Testis (tissue), 3 donors: Measurements from ENCODE around the gene OTOF. TPM values are rescaled to one million over a fixed set of nuclear protein-coding genes. Genes with fewer than 3 reads are reported as not detected.
A peak's percentile ranks its signal among the peaks of the same experiment; 100 is the strongest.

Source experiments
- DNase-seq: peaks from one replicate; pipeline ENCODE4 v3.0.0-alpha.2; 2019
- H3K27ac ChIP-seq, 2 donors: fragments of 200-600 bp; sonication (generic); one replicate each; pipeline ENCODE4 v1.5.1; 2019
- H3K27me3 ChIP-seq: fragments of 200-600 bp; sonication (generic); one replicate; pipeline ENCODE4 v1.5.1; 2019
- H3K36me3 ChIP-seq: fragments of 200-600 bp; sonication (generic); one replicate; pipeline ENCODE4 v1.5.1; 2017; ENCODE audit warnings: low read depth; ENCODE audit errors: missing control alignments
- H3K4me1 ChIP-seq: fragments of 200-600 bp; sonication (generic); one replicate; pipeline ENCODE4 v1.5.1; 2019
- H3K4me3 ChIP-seq, 2 donors: fragments of 200-600 bp; sonication (generic); one replicate each; pipeline ENCODE4 v1.5.1; 2017 to 2019
- H3K9me3 ChIP-seq: fragments of 200-600 bp; sonication (generic); one replicate; pipeline ENCODE4 v1.5.1; 2017
- POLR2A ChIP-seq: fragments of 450-650 bp; IDR thresholded peaks from one replicate; pipeline ENCODE4 v1.6.1; 2017; ENCODE audit warnings: antibody characterized with exemption, mild to moderate bottlenecking, moderate library complexity
- WGBS, 2 donors: methylation state at CpG; one replicate each; pipeline ENCODE4 v1.1.5; 2018; 5-methylcytosine and 5-hydroxymethylcytosine counted together
- intact Hi-C: fragments of 100-400 bp; cut with DNase I; formaldehyde crosslinking; loops from one replicate; pipeline ENCODE4 v1.15.1; 2023; ENCODE audit warnings: low total_unique reads
- polyA plus RNA-seq: library from polyadenylated mRNA; stranded (reverse); fragments of 350-450 nt; fragmentation: Illumina TruSeq; extraction: RNeasy Lipid Tissue Mini Kit (QIAGEN cat#74804); gene quantifications from one replicate; pipeline ENCODE4 v1.2.3, GENCODE V29; 2014; ENCODE audit warnings: low read depth, low replicate concordance; ENCODE audit not compliant: insufficient read depth
- total RNA-seq, 2 donors: library from RNA; depleted of rRNA; stranded (reverse); fragments of >200 nt; gene quantifications; one replicate each; pipeline ENCODE4 v1.2.3, GENCODE V29; 2016
- TF ChIP-seq, protein P1 (sequence below), 3 experiments: fragments of 450-650 bp in 2 of 3; fragments of 200-600 bp in 1 of 3; sonication (generic) in 1 of 3; IDR thresholded peaks; one replicate each; pipeline ENCODE4 v1.5.1; 2016 to 2019; ENCODE audit warnings: antibody characterized with exemption in 3 of 3, mild to moderate bottlenecking in 2 of 3, moderate library complexity in 1 of 3

Gene OTOF
- total and polyA plus RNA-seq, 3 donors from 2014 or later = 1.6 to 2.2 (median 1.7) TPM

GRCh38 chr2:26483957-26484565 is 6.1 kb upstream of the OTOF start:
- DNase-seq = peak; percentile 56

DNA sequence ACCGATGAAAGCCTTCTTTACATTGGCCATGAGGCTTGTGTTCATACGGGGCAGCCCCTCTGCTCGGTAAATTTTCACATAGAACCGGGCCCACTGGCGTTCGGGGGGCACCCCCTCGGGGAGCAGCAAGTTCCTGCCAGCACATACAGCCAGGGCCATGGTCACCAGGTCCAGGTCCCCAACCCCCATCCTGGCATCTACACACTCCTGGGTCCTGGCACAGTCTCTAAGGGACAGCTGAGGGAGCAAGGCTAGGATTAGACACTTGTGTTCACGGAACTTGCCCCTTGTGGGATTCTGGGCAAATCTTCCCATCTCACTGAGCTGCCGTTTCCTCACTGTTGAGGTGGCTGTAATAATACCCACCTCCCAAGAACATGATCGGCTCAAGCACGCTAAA is 5.6 kb upstream of the OTOF start:
- 34 to 50% methylated on average over 11 of the region's 11 CpGs for WGBS, 2 donors
- Histone ChIP-seq H3K27me3 (no peaks in the 10 kb centered on the region), H3K9me3 (no peaks in the 10 kb centered on the region), H3K36me3 (no peaks in the 10 kb centered on the region), H3K27ac (no peak overlapping the region), H3K4me3 (no peak overlapping the region), H3K4me1 (peaks cover 12% of the 10 kb centered on the region)
- intact Hi-C loops = no loop called here
- DNase-seq = no peak
- TF ChIP-seq POLR2A = no peak
- TF ChIP-seq, protein P1, sequence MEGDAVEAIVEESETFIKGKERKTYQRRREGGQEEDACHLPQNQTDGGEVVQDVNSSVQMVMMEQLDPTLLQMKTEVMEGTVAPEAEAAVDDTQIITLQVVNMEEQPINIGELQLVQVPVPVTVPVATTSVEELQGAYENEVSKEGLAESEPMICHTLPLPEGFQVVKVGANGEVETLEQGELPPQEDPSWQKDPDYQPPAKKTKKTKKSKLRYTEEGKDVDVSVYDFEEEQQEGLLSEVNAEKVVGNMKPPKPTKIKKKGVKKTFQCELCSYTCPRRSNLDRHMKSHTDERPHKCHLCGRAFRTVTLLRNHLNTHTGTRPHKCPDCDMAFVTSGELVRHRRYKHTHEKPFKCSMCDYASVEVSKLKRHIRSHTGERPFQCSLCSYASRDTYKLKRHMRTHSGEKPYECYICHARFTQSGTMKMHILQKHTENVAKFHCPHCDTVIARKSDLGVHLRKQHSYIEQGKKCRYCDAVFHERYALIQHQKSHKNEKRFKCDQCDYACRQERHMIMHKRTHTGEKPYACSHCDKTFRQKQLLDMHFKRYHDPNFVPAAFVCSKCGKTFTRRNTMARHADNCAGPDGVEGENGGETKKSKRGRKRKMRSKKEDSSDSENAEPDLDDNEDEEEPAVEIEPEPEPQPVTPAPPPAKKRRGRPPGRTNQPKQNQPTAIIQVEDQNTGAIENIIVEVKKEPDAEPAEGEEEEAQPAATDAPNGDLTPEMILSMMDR (IDR thresholded peaks at IDR 0.05) = no peak

More at GRCh38 chr2:26483957-26484565, 6.1 kb upstream of the OTOF start:
- H3K27ac ChIP-seq = no peak overlapping the region
- TF ChIP-seq, protein P1 (IDR thresholded peaks at IDR 0.05) = no peak
- no peak for TF ChIP-seq POLR2A
- H3K9me3 ChIP-seq = no peaks in the 10 kb centered on the region
- H3K4me1 ChIP-seq = peaks cover 12% of the 10 kb centered on the region
- no peaks in the 10 kb centered on the region for H3K36me3 ChIP-seq
- no peaks in the 10 kb centered on the region for H3K27me3 ChIP-seq
- 28 to 61% methylated on average over 3 to 13 of the region's 13 CpGs for WGBS, 2 donors
- intact Hi-C loops = no loop called here
- H3K4me3 ChIP-seq = no peak overlapping the region

DNA sequence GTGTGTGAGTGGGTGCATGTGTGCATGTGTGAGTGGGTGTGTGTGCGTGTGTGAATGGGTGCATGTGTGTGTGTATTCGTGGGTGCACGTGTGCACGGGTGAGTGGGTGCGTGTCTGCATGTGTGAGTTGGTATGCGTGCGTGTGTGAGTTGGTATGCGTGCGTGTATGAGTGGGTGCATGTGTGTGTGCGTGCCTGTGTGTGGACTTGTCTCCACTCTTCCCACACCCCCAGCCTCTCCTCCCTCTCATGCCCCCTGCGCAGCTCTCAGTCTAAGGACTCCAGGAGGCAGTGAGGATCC is 5.1 kb upstream of the OTOF start:
- Histone ChIP-seq H3K27ac (no peak overlapping the region), H3K9me3 (no peaks in the 10 kb centered on the region), H3K4me1 (peaks cover 12% of the 10 kb centered on the region), H3K4me3 (no peak overlapping the region), H3K27me3 (no peaks in the 10 kb centered on the region), H3K36me3 (no peaks in the 10 kb centered on the region)
- DNase-seq = no peak
- WGBS, 2 donors = 86 to 88% methylated on average over 11 of the region's 11 CpGs
- TF ChIP-seq POLR2A = no peak
- TF ChIP-seq, protein P1 (IDR thresholded peaks at IDR 0.05) = no peak
- intact Hi-C loops = no loop called here

- H3K27ac ChIP-seq = no peak overlapping the region
- H3K36me3 ChIP-seq = no peaks in the 10 kb centered on the region
- intact Hi-C loops = no loop called here
- H3K27me3 ChIP-seq = no peaks in the 10 kb centered on the region
- WGBS, 2 donors = 82 to 83% methylated on average over 30 of the region's 30 CpGs
- H3K4me1 ChIP-seq = peaks cover 12% of the 10 kb centered on the region
- no peak for DNase-seq
- H3K4me3 ChIP-seq = no peak overlapping the region
- no peaks in the 10 kb centered on the region for H3K9me3 ChIP-seq
- TF ChIP-seq, protein P1 (IDR thresholded peaks at IDR 0.05) = no peak
- no peak for TF ChIP-seq POLR2A
Measured at GRCh38 chr2:26482211-26483026, 4.5 kb upstream of the OTOF start.
